Neural progenitor cell (in vitro differentiated cells): ENCODE results near the gene NHERF1.

Source experiments
- EZH2phosphoT487 ChIP-seq: fragments of 200-600 bp; sonication (generic); IDR thresholded peaks from 2 replicates; pipeline ENCODE4 v1.6.1; 2017; ENCODE audit warnings: antibody characterized with exemption
- TF ChIP-seq, protein P1 (sequence below): fragments of 200-600 bp; sonication (generic); IDR thresholded peaks from 2 replicates; pipeline ENCODE4 v1.5.1; 2017; ENCODE audit warnings: antibody characterized with exemption, mild to moderate bottlenecking

DNA sequence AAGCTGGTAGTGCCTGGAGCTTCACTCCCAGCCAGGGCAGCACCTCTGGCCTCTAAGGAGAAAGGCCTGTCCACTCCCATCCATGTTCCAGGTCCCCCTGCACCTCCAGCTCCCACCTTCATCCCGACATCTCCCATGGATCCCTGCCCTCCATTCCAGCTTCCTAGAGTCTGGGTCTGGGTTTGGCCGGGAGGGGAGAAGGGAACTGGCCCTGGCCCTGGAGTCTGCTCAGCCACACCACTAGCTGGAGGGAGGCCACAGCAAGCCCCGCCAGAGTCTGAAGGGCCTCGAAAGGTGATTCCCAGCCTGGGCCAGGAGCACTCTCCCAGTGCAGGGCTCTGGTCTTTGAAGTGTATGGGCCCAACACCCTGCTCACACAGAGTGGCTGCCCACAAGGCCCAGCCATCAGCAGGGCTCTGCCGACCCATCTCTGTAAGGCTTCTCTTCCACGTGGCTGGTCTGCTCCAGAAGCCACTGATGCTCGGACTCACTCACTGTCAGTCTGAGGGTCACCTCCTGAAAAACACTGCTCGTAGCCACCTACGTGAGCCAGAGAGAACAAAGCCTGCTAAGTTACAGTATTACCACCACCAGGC lies 23.0 kb downstream of the NHERF1 start:
- TF ChIP-seq EZH2phosphoT487 = no peak
- TF ChIP-seq, protein P1, sequence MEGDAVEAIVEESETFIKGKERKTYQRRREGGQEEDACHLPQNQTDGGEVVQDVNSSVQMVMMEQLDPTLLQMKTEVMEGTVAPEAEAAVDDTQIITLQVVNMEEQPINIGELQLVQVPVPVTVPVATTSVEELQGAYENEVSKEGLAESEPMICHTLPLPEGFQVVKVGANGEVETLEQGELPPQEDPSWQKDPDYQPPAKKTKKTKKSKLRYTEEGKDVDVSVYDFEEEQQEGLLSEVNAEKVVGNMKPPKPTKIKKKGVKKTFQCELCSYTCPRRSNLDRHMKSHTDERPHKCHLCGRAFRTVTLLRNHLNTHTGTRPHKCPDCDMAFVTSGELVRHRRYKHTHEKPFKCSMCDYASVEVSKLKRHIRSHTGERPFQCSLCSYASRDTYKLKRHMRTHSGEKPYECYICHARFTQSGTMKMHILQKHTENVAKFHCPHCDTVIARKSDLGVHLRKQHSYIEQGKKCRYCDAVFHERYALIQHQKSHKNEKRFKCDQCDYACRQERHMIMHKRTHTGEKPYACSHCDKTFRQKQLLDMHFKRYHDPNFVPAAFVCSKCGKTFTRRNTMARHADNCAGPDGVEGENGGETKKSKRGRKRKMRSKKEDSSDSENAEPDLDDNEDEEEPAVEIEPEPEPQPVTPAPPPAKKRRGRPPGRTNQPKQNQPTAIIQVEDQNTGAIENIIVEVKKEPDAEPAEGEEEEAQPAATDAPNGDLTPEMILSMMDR = no peak
